RPMI7951 (cell line): ENCODE results near the gene IL23A. TPM values are rescaled to one million over a fixed set of nuclear protein-coding genes. Genes with fewer than 3 reads are reported as not detected.

Experiments used
- DNase-seq: peaks from one replicate; pipeline ENCODE4 v3.0.0-alpha.2; 2012; ENCODE audit warnings: low read depth
- total RNA-seq: library from RNA; depleted of rRNA; stranded (reverse); fragments of >200 nt; shearing (Covaris generic); gene quantifications from 2 replicates; pipeline ENCODE4 v1.2.3, GENCODE V29; 2014; rRNA removed

Gene IL23A
- total RNA-seq, 1 experiment from 2014 or later: 0.36 TPM

GRCh38 chr12:56361487-56362129 is 22.9 kb downstream of the IL23A start:
- no peak for DNase-seq

DNA sequence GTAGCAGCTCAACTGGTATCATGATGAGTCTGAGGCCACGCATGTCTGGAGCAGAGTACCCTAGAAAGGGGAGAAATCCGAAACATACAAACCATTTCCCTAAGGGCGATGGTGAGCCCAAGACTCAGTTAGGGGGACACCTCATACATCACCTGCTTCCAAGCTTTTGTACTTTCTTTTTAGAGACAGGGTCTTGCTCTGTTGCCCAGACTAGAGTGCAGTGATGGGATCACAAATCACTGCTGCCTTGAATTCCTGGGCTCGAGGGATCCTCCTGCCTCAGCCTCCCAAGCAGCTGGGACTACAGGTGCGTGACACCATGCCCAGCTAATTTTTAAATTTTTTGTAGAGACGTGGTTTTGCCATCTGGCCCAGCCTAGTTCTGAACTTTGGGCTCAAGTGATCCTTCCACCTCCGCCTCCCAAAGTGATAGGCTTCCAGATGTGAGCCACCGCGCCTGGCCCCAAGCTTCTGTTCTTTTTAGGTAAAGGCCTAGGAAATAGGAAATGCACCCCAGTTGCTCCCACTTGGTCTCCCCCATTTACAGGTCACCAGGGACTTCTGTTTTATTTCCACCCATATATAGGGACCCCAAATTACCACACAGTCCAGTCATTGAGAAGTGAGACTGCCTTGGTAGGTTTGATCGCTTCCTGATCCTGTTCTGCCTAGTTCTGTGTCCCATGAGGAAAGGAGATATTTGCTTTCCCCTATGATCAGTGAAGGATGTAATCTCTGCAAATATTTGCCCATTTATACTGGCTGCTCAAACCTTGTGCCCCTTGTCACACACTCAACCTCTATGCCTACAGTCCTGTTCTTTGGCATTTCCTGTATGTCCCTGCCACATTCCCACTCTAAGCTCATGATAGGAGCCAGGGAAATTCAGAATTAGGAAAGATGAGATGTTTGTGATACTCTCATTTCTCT is 23.7 kb downstream of the IL23A start, which contains the start of gene APOF:
Gene APOF (minus strand): TSS at position 728 of the 930 bp plus-strand sequence. CDS start 112 bp downstream, at position 616.
- DNase-seq: no peak

DNA sequence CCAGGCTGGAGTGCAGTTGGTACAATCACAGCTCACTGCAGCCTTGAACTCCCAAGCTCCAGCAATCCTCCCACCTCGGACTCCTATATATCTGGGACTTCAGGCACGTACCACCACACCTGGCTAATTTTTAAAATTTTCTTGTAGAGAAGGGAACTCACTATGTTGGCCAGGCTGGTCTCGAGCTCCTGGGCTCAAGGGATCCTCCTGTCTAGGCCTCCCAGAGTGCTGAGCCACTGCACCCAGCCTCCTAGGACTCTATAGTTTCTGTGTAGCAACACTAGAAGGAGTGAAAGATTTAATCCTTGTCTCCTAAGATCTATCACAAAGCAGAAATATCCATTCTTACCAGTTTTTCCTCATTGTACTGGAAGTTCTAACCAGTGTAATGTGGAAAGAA is 28.3 kb downstream of the IL23A start:
- no peak for DNase-seq

- no peak for DNase-seq
Observed at GRCh38 chr12:56373515-56373914, 34.8 kb downstream of the IL23A start.

GRCh38 chr12:56374726-56375597 is 36.3 kb downstream of the IL23A start:
- no peak for DNase-seq

DNA sequence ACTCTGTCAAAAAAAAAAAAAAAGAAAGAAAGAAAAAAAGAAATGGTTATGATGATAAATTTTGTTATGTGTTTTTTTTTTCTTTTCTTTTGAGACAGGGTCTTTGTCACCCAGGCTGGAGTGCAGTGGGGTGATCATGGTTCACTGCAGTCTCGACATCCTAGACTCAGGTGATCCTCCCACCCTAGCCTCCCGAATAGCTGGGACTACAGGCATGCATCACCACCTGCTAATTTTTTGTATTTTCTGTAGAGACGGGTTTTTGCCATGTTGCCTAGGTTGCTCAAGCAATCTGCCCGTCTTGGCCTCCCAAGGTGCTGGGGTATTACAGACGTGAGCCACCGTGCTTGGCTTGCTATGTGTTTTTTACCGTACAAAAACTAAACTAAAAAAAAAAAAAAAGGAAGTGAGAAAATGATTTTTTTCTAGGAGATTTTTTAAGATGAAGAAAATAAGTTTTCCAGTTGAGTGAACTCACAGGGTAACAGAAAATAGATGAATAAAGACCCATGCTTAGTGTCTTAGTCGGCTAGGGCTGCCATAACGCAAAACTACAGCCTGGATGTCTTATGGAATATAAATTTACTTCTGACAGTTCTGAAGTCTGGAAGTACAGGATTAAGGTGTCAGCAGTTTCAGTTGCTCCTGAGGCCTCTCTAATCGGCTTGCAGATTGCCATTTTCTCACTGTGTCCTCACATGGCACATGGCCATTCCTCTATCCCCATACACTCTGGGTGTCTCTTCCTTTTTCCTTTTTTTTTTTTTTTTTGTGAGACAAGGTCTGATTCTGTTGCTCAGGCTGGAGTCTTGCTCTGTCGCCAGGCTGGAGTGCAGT is 37.1 kb downstream of the IL23A start:
- no peak for DNase-seq

GRCh38 chr12:56377310-56377988 is 38.8 kb downstream of the IL23A start:
- peak; percentile 19 for DNase-seq

DNA sequence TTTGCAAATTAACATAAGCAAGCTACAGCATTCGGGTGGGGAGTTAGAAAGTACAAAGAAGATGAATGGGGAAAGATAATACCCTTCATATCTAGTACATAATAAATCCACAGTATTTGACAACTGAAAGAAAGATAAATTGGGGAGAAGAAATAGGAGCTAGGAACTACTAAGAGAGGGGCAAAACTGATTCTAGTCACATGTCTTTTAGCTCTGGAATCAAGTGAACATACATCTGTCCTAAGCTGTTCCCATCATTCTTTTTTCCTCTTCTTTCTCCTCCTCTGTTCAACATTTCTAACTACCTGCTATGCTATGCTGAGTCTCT is 39.3 kb downstream of the IL23A start:
- DNase-seq: no peak

GRCh38 chr12:56382611-56383010 is 43.9 kb downstream of the IL23A start:
- no peak for DNase-seq

DNA sequence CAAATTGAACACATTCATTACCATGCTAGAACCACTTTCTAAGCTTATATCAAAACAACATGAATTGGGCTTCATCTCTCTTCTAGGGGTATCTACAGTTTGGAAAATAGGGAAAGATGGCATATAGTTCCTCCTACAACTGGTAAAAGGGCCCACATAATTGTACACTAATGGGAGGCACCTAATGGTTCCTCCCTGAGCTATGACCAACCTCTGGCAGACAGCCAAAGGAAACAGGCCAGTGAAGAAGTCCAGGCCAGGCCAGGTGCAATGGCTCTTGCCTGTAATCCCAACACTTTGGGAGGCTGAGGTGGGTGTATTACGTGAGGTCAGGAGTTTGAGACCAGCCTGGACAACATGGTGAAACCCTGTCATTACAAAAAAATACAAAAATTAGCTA is 47.2 kb downstream of the IL23A start:
- no peak for DNase-seq

DNA sequence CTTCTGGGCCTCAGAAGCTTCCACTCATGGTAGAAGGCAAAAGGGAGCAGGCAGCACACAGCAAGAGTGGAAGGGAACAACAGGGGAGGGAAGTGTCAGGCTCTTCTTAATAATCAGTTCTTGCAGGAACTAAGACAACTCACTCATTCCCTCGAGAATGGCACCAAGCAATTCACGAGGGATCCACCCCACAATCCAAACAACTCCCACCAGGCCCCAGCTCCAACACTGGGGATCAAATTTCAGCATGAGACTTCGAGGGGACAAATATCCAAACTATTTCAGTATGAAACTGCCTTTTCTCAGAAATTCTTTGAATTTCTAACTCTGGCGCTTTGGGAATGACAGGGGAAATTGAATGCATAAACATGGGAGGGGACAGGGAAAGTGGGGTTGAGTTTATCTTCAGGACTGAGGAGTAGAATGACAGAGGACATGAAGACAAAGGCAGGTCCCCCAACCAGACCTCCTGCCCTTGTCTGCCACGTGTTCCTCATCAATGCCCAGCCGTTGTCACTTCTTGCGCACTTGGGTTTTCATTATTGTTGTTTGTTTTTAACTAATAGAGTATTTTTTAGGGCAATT is 48.6 kb downstream of the IL23A start:
- DNase-seq: no peak

- no peak for DNase-seq
Observed at GRCh38 chr12:56389412-56389811, 50.7 kb downstream of the IL23A start.

Other genes with a start within 250 kb of the IL23A start
- gene PA2G4, start 234.3 kb upstream of the IL23A start, total RNA-seq: 184 and 190 TPM in 2 replicates
- gene RPL41, start 222.3 kb upstream of the IL23A start, total RNA-seq: 2,792 and 3,380 TPM in 2 replicates
- gene ZC3H10, start 220.6 kb upstream of the IL23A start, total RNA-seq: 3.1 and 3.3 TPM in 2 replicates
- 179 and 193 TPM in 2 replicates for gene ESYT1, start 210.6 kb upstream of the IL23A start, total RNA-seq
- gene MYL6B, start 186.3 kb upstream of the IL23A start, total RNA-seq: 62.7 and 64.5 TPM in 2 replicates
- 3,182 and 3,310 TPM in 2 replicates for gene MYL6, start 180.5 kb upstream of the IL23A start, total RNA-seq
- 29.8 and 35.7 TPM in 2 replicates for gene SMARCC2, start 149.4 kb upstream of the IL23A start, total RNA-seq
- 31.4 and 37.7 TPM in 2 replicates for gene RNF41, start 117.0 kb upstream of the IL23A start, total RNA-seq
- 68.1 and 72.1 TPM in 2 replicates for gene NABP2, start 114.5 kb upstream of the IL23A start, total RNA-seq
- 0.36 TPM in 1 of 2 replicates, not detected in the other for gene SLC39A5, start 108.8 kb upstream of the IL23A start, total RNA-seq
- gene ANKRD52, start 80.5 kb upstream of the IL23A start, total RNA-seq: 8.7 and 10.6 TPM in 2 replicates
- 7.6 and 10.1 TPM in 2 replicates for gene COQ10A, start 71.9 kb upstream of the IL23A start, total RNA-seq
- gene CS, start 38.6 kb upstream of the IL23A start, total RNA-seq: 89.0 and 110 TPM in 2 replicates
- 102 and 114 TPM in 2 replicates for gene CNPY2, start 22.9 kb upstream of the IL23A start, total RNA-seq
- gene PAN2, start 4.9 kb upstream of the IL23A start, total RNA-seq: 23.7 and 24.0 TPM in 2 replicates
- gene STAT2, start 21.2 kb downstream of the IL23A start, total RNA-seq: 56.0 and 65.0 TPM in 2 replicates
- not detected in 2 replicates for gene APOF, start 24.0 kb downstream of the IL23A start, total RNA-seq
- gene TIMELESS, start 110.5 kb downstream of the IL23A start, total RNA-seq: 7.6 and 8.1 TPM in 2 replicates
- gene MIP, start 115.8 kb downstream of the IL23A start, total RNA-seq: 0.24 and 0.29 TPM in 2 replicates
- gene SPRYD4, start 129.7 kb downstream of the IL23A start, total RNA-seq: 2.2 and 2.5 TPM in 2 replicates
- gene GLS2, start 149.3 kb downstream of the IL23A start, total RNA-seq: 0.20 TPM in 1 of 2 replicates, not detected in the other
- 6.7 and 7.1 TPM in 2 replicates for gene RBMS2, start 182.9 kb downstream of the IL23A start, total RNA-seq